Loucy (cell line): ENCODE results near the gene P2RX3.
A peak's percentile ranks its signal among the peaks of the same experiment; 100 is the strongest.

ENCODE experiments used
- H2AFZ ChIP-seq: fragments of 200-600 bp; sonication (generic); 2 replicates; pipeline ENCODE4 v1.6.0; 2016; ENCODE audit warnings: antibody characterized with exemption, mild to moderate bottlenecking, low read length, moderate library complexity
- H3F3A ChIP-seq: fragments of 200-600 bp; 2 replicates; pipeline ENCODE4 v1.6.0; 2016; ENCODE audit warnings: antibody characterized with exemption, low read depth, mild to moderate bottlenecking
- H3K27me3 ChIP-seq: fragments of 200-600 bp; sonication (generic); 2 replicates; pipeline ENCODE4 v1.6.1; 2014; ENCODE audit warnings: low read length, mild to moderate bottlenecking; ENCODE audit not compliant: insufficient read depth, poor library complexity, severe bottlenecking
- H3K36me3 ChIP-seq: fragments of 200-600 bp; sonication (generic); 2 replicates; pipeline ENCODE4 v1.6.1; 2016; ENCODE audit warnings: low read length; ENCODE audit not compliant: insufficient read depth
- H3K4me1 ChIP-seq: fragments of 200-600 bp; sonication (generic); 2 replicates; pipeline ENCODE4 v1.5.1; 2014; ENCODE audit warnings: low read length, mild to moderate bottlenecking; ENCODE audit not compliant: insufficient read depth, poor library complexity, severe bottlenecking
- H3K4me2 ChIP-seq: fragments of 200-600 bp; sonication (generic); 2 replicates; pipeline ENCODE4 v1.6.0; 2014; ENCODE audit warnings: antibody characterized with exemption, low read length, low read depth, mild to moderate bottlenecking; ENCODE audit not compliant: poor library complexity, severe bottlenecking
- H3K4me3 ChIP-seq: fragments of 200-600 bp; sonication (generic); 2 replicates; pipeline ENCODE4 v1.5.1; 2014; ENCODE audit warnings: low read length, mild to moderate bottlenecking, mixed read lengths; ENCODE audit not compliant: poor library complexity, severe bottlenecking
- H3K79me2 ChIP-seq: fragments of 200-600 bp; sonication (generic); 2 replicates; pipeline ENCODE4 v1.6.1; 2014; ENCODE audit warnings: low read length; ENCODE audit not compliant: insufficient read depth
- H3K9ac ChIP-seq: fragments of 200-600 bp; sonication (generic); 2 replicates; pipeline ENCODE4 v1.6.0; 2014; ENCODE audit warnings: mild to moderate bottlenecking, low read depth, low read length, moderate library complexity; ENCODE audit not compliant: poor library complexity, severe bottlenecking
- H3K9me2 ChIP-seq: fragments of 200-600 bp; sonication (generic); replicated peaks from 2 replicates; pipeline ENCODE4 v1.6.1; 2016; ENCODE audit warnings: low read depth, low read length, mixed read lengths
- H3K9me3 ChIP-seq: fragments of 200-600 bp; sonication (generic); 2 replicates; pipeline ENCODE4 v1.6.1; 2014; ENCODE audit warnings: mild to moderate bottlenecking, antibody characterized with exemption, low read length, low read depth; ENCODE audit not compliant: insufficient read depth
- H4K20me1 ChIP-seq: fragments of 200-600 bp; sonication (generic); 2 replicates; pipeline ENCODE4 v1.6.0; 2014; ENCODE audit warnings: antibody characterized with exemption, low read length, mild to moderate bottlenecking; ENCODE audit not compliant: insufficient read depth, poor library complexity, severe bottlenecking
- EZH2phosphoT487 ChIP-seq: fragments of 200-600 bp; IDR thresholded peaks from 2 replicates; pipeline ENCODE4 v1.6.1; 2018; ENCODE audit warnings: antibody characterized with exemption, mild to moderate bottlenecking, moderate library complexity, borderline replicate concordance
- TF ChIP-seq, protein P1 (sequence below): fragments of 200-600 bp; sonication (generic); conservative IDR thresholded peaks from 2 replicates; pipeline ENCODE4 v1.5.1; 2014; ENCODE audit warnings: mild to moderate bottlenecking, antibody characterized with exemption, low read length

The P2RX3 gene

DNA sequence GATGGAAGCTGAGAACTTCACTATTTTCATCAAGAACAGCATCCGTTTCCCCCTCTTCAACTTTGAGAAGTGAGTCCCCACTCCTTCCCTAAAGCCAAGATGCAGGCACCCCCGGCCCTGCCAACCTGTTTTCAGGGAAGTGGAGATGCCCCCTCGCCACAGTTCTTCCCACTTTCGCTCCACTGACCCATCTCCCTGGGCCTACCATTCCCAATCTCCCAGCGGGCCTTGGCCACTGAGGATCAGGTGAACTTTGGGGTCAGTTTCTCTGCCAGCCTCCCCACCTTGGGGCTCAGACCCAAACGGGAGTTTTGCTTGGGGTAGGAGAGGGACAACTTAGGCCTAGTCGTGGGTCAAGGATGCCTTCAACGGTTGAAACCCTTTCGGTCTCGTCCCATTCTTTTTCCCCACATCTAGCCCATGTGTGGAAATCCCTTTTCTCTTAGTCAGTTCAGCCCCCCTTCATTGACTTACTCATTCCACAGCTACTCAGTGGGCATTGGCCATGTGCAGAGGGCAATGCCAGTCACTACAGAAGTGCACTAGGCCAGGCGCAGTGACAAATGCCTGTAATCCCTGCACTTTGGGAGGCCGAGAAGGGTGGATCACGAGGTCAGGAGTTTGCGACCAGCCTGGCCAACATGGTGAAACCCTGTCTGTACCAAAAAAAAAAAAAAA, 10.6 kb downstream of the P2RX3 start:
- Histone ChIP-seq H3K27me3 (no peaks in the 10 kb centered on the region), H3K4me1 (peaks cover 19% of the 10 kb centered on the region), H3K79me2 (no peaks in the 10 kb centered on the region), H3K4me2 (no peak overlapping the region), H3K4me3 (no peak overlapping the region), H3K9ac (no peak overlapping the region), H3F3A (peaks cover under 1% of the 10 kb centered on the region; the same call in 1 of the 2 replicates), H3K9me3 (0 out of 2 replicates have a peak, but pooled peaks cover 4% of the 10 kb centered on the region), H3K36me3 (no peaks in the 10 kb centered on the region), H3K9me2 (no peaks in the 10 kb centered on the region), H2AFZ (no peak overlapping the region), H4K20me1 (no peaks in the 10 kb centered on the region)
- no peak for TF ChIP-seq EZH2phosphoT487
- TF ChIP-seq, protein P1, sequence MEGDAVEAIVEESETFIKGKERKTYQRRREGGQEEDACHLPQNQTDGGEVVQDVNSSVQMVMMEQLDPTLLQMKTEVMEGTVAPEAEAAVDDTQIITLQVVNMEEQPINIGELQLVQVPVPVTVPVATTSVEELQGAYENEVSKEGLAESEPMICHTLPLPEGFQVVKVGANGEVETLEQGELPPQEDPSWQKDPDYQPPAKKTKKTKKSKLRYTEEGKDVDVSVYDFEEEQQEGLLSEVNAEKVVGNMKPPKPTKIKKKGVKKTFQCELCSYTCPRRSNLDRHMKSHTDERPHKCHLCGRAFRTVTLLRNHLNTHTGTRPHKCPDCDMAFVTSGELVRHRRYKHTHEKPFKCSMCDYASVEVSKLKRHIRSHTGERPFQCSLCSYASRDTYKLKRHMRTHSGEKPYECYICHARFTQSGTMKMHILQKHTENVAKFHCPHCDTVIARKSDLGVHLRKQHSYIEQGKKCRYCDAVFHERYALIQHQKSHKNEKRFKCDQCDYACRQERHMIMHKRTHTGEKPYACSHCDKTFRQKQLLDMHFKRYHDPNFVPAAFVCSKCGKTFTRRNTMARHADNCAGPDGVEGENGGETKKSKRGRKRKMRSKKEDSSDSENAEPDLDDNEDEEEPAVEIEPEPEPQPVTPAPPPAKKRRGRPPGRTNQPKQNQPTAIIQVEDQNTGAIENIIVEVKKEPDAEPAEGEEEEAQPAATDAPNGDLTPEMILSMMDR, result no peak

DNA sequence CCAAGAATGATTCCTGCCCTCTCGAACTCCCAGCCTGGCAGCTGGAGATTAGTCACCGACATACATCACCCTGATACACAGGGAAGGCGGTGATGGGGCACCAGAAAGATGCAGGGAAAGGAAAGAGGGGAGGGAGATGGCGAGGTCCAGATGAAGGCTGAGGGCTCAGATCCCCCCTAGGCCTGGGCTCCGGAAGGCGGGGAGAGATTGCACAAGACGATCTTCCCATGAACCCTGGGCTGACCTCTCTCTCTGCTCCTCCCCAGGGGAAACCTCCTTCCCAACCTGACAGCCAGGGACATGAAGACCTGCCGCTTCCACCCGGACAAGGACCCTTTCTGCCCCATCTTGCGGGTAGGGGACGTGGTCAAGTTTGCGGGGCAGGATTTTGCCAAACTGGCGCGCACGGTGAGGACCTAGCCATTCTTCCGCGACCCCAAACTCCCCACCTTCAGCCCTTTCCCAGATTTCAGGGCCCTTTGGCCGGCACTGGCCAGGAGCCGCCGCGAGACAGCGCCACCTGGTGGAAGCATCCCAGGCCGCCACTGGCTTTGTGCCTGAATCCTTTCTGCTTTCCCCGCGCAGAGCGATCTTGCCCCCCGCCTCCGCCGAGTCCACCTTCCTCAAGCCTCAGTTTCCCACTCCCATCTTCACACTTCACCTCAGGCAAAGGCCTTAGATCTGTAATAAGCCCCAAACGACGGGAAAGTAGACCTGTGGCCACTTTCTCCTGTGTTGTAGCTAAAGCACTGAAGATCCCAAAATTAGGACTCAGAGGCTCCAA, 11.5 kb downstream of the P2RX3 start:
- Histone ChIP-seq H3K4me2 (no peak overlapping the region), H3K9me2 (no peaks in the 10 kb centered on the region), H4K20me1 (no peaks in the 10 kb centered on the region), H3F3A (peaks cover 8% of the 10 kb centered on the region), H3K9ac (no peak overlapping the region), H3K4me3 (no peak overlapping the region), H3K27me3 (no peaks in the 10 kb centered on the region), H3K4me1 (peaks cover 24% of the 10 kb centered on the region), H3K9me3 (0 out of 2 replicates have a peak, but pooled peaks cover 4% of the 10 kb centered on the region), H3K36me3 (no peaks in the 10 kb centered on the region), H3K79me2 (no peaks in the 10 kb centered on the region), H2AFZ (no peak overlapping the region)
- TF ChIP-seq, protein P1, result peak; percentile 70
- no peak for TF ChIP-seq EZH2phosphoT487

DNA sequence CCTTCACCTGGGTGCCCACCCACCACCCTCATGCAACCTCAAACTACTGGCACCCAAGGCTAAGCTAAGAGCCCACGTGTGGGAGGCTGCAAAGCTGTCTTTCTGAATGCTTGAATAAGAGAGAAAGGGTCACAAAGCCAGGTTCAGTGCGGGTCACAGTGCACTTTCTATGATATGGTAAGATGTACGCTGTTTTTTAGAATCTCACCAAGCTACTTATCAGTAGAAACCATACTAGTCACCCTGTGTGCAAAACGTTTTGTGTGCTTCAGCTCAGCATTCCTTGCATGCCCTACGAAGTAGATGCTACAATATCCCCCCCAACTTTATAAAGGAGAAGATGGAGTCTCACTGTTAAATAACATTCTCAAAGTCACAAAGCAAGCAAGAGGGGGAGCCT, 14.9 kb downstream of the P2RX3 start:
- no peaks in the 10 kb centered on the region for H4K20me1 ChIP-seq
- no peaks in the 10 kb centered on the region for H3K27me3 ChIP-seq
- H3K9me2 ChIP-seq, result no peaks in the 10 kb centered on the region
- H3K9ac ChIP-seq, result peak overlapping the region; percentile 68
- H3K9me3 ChIP-seq, result 0 out of 2 replicates have a peak, but pooled peaks cover 4% of the 10 kb centered on the region
- peak overlapping the region; percentile 76 for H3K4me2 ChIP-seq
- H3K4me3 ChIP-seq, result no peak overlapping the region
- H2AFZ ChIP-seq, result 0 out of 2 replicates have a peak overlapping the region, but pooled peaks have one; percentile 17
- H3K79me2 ChIP-seq, result no peaks in the 10 kb centered on the region
- peaks cover 11% of the 10 kb centered on the region for H3F3A ChIP-seq
- no peak for TF ChIP-seq EZH2phosphoT487
- H3K4me1 ChIP-seq, result peaks cover 48% of the 10 kb centered on the region
- no peaks in the 10 kb centered on the region for H3K36me3 ChIP-seq
